PC-9 (cell line): ENCODE measurements around the gene OR2S2. TPM values are rescaled to one million over a fixed set of nuclear protein-coding genes. Genes with fewer than 3 reads are reported as not detected.
"Not testable (repeated sequence)": the region's sequence is repeated elsewhere in the genome, so short reads cannot be mapped to it uniquely, and the experiment has no call there.

ENCODE experiments used
- BruUV-seq: library from RNA; stranded (reverse); fragments of 400-500 nt; replicated peaks from 2 replicates; lab custom pipeline; 2021; lab: Mats Ljungman, UMichigan
- CTCF ChIA-PET: fragments of 300-600 bp; sonication (Branson Sonifier 250); formaldehyde crosslinking; loops from one replicate; lab custom pipeline; 2022; ENCODE audit warnings: antibody characterized with exemption; lab: Charles Lee
- POLR2A ChIA-PET: fragments of 300-600 bp; sonication (Branson Sonifier 250); formaldehyde crosslinking; loops from one replicate; lab custom pipeline; 2022; ENCODE audit warnings: antibody characterized with exemption; ENCODE audit not compliant: unreplicated experiment; lab: Charles Lee
- DNase-seq, 2 experiments: peaks; one replicate each; pipeline versions ENCODE4 v3.0.0 to v3.0.0-alpha.2; 2015 to 2022; ENCODE audit warnings: mixed read lengths in 1 of 2
- H2AFZ ChIP-seq: fragments of 200-600 bp; sonication (generic); 2 replicates; pipeline ENCODE4 v1.8.1; 2017; ENCODE audit warnings: antibody characterized with exemption
- H3F3A ChIP-seq: fragments of 200-600 bp; sonication (generic); 2 replicates; pipeline ENCODE4 v1.8.1; 2017; ENCODE audit warnings: antibody characterized with exemption, mild to moderate bottlenecking, low read depth; ENCODE audit not compliant: insufficient read depth
- H3K27ac ChIP-seq: fragments of 200-600 bp; sonication (generic); 2 replicates; pipeline ENCODE4 v1.6.1; 2016; ENCODE audit warnings: mixed run types
- H3K27me3 ChIP-seq: fragments of 200-600 bp; sonication (generic); 2 replicates; pipeline ENCODE4 v1.6.1; 2016; ENCODE audit warnings: low read depth, mixed run types; ENCODE audit not compliant: insufficient read depth
- H3K36me3 ChIP-seq: fragments of 200-600 bp; sonication (generic); 2 replicates; pipeline ENCODE4 v1.6.1; 2016; ENCODE audit warnings: low read depth, mixed run types
- H3K4me1 ChIP-seq: fragments of 200-600 bp; sonication (generic); replicated peaks from 2 replicates; pipeline ENCODE4 v1.6.1; 2016; ENCODE audit warnings: mixed run types; ENCODE audit not compliant: insufficient read depth
- H3K4me2 ChIP-seq: fragments of 200-600 bp; sonication (generic); 2 replicates; pipeline ENCODE4 v1.6.1; 2017; ENCODE audit warnings: mixed run types
- H3K4me3 ChIP-seq: fragments of 200-600 bp; sonication (generic); 2 replicates; pipeline ENCODE4 v1.6.1; 2016; ENCODE audit warnings: mixed run types
- H3K79me2 ChIP-seq: fragments of 200-600 bp; sonication (generic); 2 replicates; pipeline ENCODE4 v1.6.1; 2017; ENCODE audit warnings: low read depth, mixed run types
- H3K9me2 ChIP-seq: fragments of 200-600 bp; sonication (generic); 2 replicates; pipeline ENCODE4 v1.8.1; 2017; ENCODE audit warnings: mild to moderate bottlenecking; ENCODE audit not compliant: insufficient read depth
- H3K9me3 ChIP-seq: fragments of 200-600 bp; sonication (generic); 2 replicates; pipeline ENCODE4 v1.8.1; 2016; ENCODE audit warnings: low read depth; ENCODE audit not compliant: insufficient read depth
- H4K20me1 ChIP-seq: fragments of 200-600 bp; sonication (generic); 2 replicates; pipeline ENCODE4 v1.8.1; 2017; ENCODE audit not compliant: insufficient read depth
- EZH2 ChIP-seq: fragments of 200-600 bp; sonication (generic); IDR thresholded peaks from 2 replicates; pipeline ENCODE4 v1.8.0; 2017; ENCODE audit warnings: antibody characterized with exemption, low read depth
- intact Hi-C: fragments of 100-400 bp; cut with micrococcal nuclease; formaldehyde crosslinking; loops from one replicate; pipeline ENCODE4 v1.10.0; 2022; ENCODE audit not compliant: unreplicated experiment
- total RNA-seq: library from RNA; stranded (reverse); gene quantifications from 2 replicates; pipeline ENCODE4 v1.2.3, GENCODE V29; 2021
- TF ChIP-seq, protein P1 (sequence below): fragments of 200-600 bp; sonication (generic); conservative IDR thresholded peaks from 2 replicates; pipeline ENCODE4 v1.6.1; 2017; ENCODE audit warnings: mixed run types, antibody characterized with exemption, mild to moderate bottlenecking, moderate library complexity

Gene OR2S2
- total RNA-seq, 1 experiment from 2014 or later: not detected

DNA sequence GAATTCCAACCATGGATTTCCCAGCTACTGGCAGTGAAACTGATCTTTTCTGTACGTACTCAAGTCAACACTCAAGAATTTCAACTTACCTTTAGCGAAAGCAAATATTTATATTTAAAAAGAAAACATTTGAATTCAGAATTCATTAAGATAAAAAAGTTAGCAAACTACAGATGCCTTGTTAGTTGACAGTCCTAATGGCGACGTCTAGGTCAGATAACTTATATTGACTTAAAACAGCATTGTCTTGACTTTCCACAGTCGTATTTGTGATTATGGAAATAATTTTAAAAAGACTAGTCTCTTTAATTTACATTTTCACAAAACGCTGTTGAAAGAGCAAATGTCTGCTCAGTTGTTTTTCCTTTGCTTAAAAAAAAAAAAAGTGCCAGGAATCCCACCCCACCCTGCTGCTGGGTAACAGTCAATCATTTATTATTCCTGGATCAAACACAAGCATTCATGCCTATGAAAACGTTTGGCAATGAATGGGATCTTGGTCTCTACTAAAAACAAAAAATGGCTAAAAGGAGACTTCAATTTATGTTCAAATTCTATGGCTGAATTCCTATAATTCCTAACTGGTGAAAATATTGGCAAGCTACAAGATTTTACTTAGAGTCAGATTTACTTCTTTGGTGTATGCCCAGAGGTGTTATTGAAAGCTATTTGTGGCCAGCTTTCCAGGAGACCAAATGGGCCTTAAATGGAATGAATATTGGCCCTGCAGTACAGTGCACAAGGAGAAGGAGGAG lies 22.0 kb downstream of the OR2S2 start:
- no peaks in the 10 kb centered on the region for H4K20me1 ChIP-seq
- ChIA-PET POLR2A (no interaction called here), CTCF (no interaction called here)
- H3F3A ChIP-seq: no peaks in the 10 kb centered on the region
- H3K9me2 ChIP-seq: no peaks in the 10 kb centered on the region
- no peak for DNase-seq
- no peaks in the 10 kb centered on the region for H3K36me3 ChIP-seq
- H3K27ac ChIP-seq: no peak overlapping the region
- no peaks in the 10 kb centered on the region for H3K79me2 ChIP-seq
- intact Hi-C loops: no loop called here
- H3K27me3 ChIP-seq: no peaks in the 10 kb centered on the region
- no peak overlapping the region for H3K4me3 ChIP-seq
- TF ChIP-seq, protein P1, sequence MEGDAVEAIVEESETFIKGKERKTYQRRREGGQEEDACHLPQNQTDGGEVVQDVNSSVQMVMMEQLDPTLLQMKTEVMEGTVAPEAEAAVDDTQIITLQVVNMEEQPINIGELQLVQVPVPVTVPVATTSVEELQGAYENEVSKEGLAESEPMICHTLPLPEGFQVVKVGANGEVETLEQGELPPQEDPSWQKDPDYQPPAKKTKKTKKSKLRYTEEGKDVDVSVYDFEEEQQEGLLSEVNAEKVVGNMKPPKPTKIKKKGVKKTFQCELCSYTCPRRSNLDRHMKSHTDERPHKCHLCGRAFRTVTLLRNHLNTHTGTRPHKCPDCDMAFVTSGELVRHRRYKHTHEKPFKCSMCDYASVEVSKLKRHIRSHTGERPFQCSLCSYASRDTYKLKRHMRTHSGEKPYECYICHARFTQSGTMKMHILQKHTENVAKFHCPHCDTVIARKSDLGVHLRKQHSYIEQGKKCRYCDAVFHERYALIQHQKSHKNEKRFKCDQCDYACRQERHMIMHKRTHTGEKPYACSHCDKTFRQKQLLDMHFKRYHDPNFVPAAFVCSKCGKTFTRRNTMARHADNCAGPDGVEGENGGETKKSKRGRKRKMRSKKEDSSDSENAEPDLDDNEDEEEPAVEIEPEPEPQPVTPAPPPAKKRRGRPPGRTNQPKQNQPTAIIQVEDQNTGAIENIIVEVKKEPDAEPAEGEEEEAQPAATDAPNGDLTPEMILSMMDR: no peak
- no peak for TF ChIP-seq EZH2
- BruUV-seq: no TSS peak
- H3K9me3 ChIP-seq: no peaks in the 10 kb centered on the region
- no peak overlapping the region for H2AFZ ChIP-seq
- no peak overlapping the region for H3K4me2 ChIP-seq
- H3K4me1 ChIP-seq: no peaks in the 10 kb centered on the region

DNA sequence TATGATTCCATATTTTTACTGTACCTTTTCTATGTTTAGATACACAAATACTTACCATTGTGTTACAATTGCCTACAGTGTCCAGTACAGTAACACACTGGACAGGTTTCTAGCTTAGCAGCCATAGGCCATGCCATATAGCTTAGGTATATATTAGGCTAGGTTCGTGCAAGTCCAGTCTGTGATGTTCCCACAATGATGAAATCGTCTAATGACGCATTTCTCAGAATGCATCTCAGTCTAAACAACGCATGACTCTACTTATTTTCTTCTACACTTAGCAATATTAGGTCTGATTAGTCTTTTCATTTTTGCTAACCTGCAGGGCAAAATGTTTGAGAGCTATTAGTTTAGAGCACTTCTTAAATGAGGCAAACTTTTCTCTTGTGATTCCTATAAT lies 22.7 kb downstream of the OR2S2 start:
- POLR2A ChIA-PET: no interaction called here
- Histone ChIP-seq H3F3A (no peaks in the 10 kb centered on the region), H3K79me2 (no peaks in the 10 kb centered on the region), H3K9me2 (no peaks in the 10 kb centered on the region), H3K27ac (no peak overlapping the region), H3K4me1 (no peaks in the 10 kb centered on the region), H2AFZ (no peak overlapping the region), H3K36me3 (no peaks in the 10 kb centered on the region), H3K4me3 (no peak overlapping the region), H3K4me2 (no peak overlapping the region), H3K9me3 (no peaks in the 10 kb centered on the region), H3K27me3 (no peaks in the 10 kb centered on the region), H4K20me1 (no peaks in the 10 kb centered on the region)
- DNase-seq: no peak
- TF ChIP-seq, protein P1: no peak
- no peak for TF ChIP-seq EZH2
- CTCF ChIA-PET: no interaction called here
- no TSS peak for BruUV-seq
- intact Hi-C loops: no loop called here

DNA sequence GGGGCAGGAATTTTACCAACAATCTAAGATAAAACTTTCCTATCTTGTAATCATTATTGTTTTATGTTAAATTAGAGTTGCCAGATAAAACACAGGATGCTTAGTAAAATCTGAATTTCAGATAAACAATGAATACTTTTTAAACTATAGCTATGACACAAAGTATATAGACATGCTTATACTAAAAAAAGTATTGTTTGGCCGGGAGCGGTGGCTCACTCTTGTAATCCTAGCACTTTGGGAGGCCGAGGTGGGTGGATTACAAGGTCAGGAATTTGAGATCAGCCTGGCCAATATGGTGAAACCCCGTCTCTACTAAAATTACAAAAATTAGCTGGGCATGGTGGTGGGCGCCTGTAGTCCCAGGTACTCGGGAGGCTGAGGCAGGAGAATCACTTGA lies 23.9 kb downstream of the OR2S2 start:
- H3K4me3 ChIP-seq, H3K9me3 ChIP-seq, intact Hi-C loops, H3K36me3 ChIP-seq, H3K9me2 ChIP-seq, BruUV-seq, DNase-seq, H3F3A ChIP-seq, CTCF ChIA-PET, H3K27ac ChIP-seq, H3K4me2 ChIP-seq, H2AFZ ChIP-seq, POLR2A ChIA-PET, H4K20me1 ChIP-seq, H3K27me3 ChIP-seq, H3K79me2 ChIP-seq, H3K4me1 ChIP-seq: not testable (repeated sequence)
